ENCODE data around the gene TAGLN3. TPM values are rescaled to one million over a fixed set of nuclear protein-coding genes. Genes with fewer than 3 reads are reported as not detected.

Gene TAGLN3
- polyA plus RNA-seq, 1 of the 3 experiments (the other 2 are of a cell fraction): 19.6 TPM

GRCh38 chr3:112012205-112012992 lies 13.7 kb downstream of the TAGLN3 start:
- no peaks in the 10 kb centered on the region for H3K9me2 ChIP-seq
- H3K27ac ChIP-seq (ENCODE audit: low read depth in 2 of 2, low read length in 1 of 2): no peak overlapping the region
- H3K9me3 ChIP-seq: no peaks in the 10 kb centered on the region
- H3F3A ChIP-seq (replicated peaks; ENCODE audit: insufficient read depth): no peaks in the 10 kb centered on the region
- no peak overlapping the region for H3K4me3 ChIP-seq (ENCODE audit: low read depth in 2 of 2, low read length in 1 of 2)
- POLR2A ChIA-PET: interaction anchor here (1.4 to 2.0 kb wide), 2 partner anchors 9 to 14 kb away, joined by 3 to 11 read pairs; partner anchors contain the start of gene TAGLN3
- WGBS (ENCODE audit: low lambda C conversion rate): 80% methylated on average over 6 of the region's 6 CpGs
- no peaks in the 10 kb centered on the region for H3K27me3 ChIP-seq (ENCODE audit: insufficient read depth)
- H3K79me2 ChIP-seq (ENCODE audit: insufficient read depth): no peaks in the 10 kb centered on the region
- H3K4me2 ChIP-seq: no peak overlapping the region
- TF ChIP-seq RXRA (IDR thresholded peaks at IDR 0.05; ENCODE audit: borderline replicate concordance, low read depth) (no peak), CTCF (IDR thresholded peaks at IDR 0.05) (no peak), EZH2phosphoT487 (IDR thresholded peaks at IDR 0.05; ENCODE audit: borderline replicate concordance, low read depth) (no peak), GABPA (IDR thresholded peaks at IDR 0.05; ENCODE audit: low read depth) (no peak), MEF2A (IDR thresholded peaks at IDR 0.05; ENCODE audit: borderline replicate concordance, low read depth) (no peak), JUND (IDR thresholded peaks at IDR 0.05) (no peak), CHD2 (IDR thresholded peaks at IDR 0.05; ENCODE audit: low read length, partially characterized antibody) (no peak), USF2 (IDR thresholded peaks at IDR 0.05; ENCODE audit: borderline replicate concordance, low read depth, low read length) (no peak), REST (IDR thresholded peaks at IDR 0.05; ENCODE audit: low read depth, low read length) (no peak), SIN3A (IDR thresholded peaks at IDR 0.05; ENCODE audit: borderline replicate concordance, low read depth, low read length) (no peak), RFX5 (IDR thresholded peaks at IDR 0.05; ENCODE audit: low read length) (no peak), MAX (IDR thresholded peaks at IDR 0.05; ENCODE audit: low read depth) (no peak), YY1 (IDR thresholded peaks at IDR 0.05; ENCODE audit: low read depth) (no peak), ELF1 (IDR thresholded peaks at IDR 0.05) (no peak), RAD21 (IDR thresholded peaks at IDR 0.05; ENCODE audit: low read length) (no peak)
- H3K9ac ChIP-seq: no peak overlapping the region
- H3K4me1 ChIP-seq (ENCODE audit: control insufficient read depth in 1 of 2, insufficient read depth in 2 of 2, low read depth in 1 of 2, low read length in 1 of 2): peaks cover 10 to 11% of the 10 kb centered on the region in 2 experiments; a peak in 2 of 4 replicates
- peaks cover 0 to 20% of the 10 kb centered on the region in 2 experiments for H3K36me3 ChIP-seq (replicated peaks in 1 of 2; ENCODE audit: control insufficient read depth in 1 of 2, insufficient read depth in 2 of 2, low read length in 1 of 2)
- no peak overlapping the region for H2AFZ ChIP-seq (ENCODE audit: low read depth)
- no peaks in the 10 kb centered on the region for H4K20me1 ChIP-seq (ENCODE audit: insufficient read depth)
- CTCF ChIA-PET: interaction anchor here (0.5 to 7.3 kb wide), 22 partner anchors 12 to 343 kb away, joined by 3 to 165 read pairs (median 8); partner anchors contain the start of genes ABHD10 and TAGLN3
- no peak for DNase-seq

Measured in SK-N-SH (cell line).